Prostate gland (tissue), 2 donors: Measurements from ENCODE around the gene GCH1.

ENCODE experiments used
- CTCF ChIP-seq, 4 experiments: fragments of 200-600 bp in 2 of 4; fragments of 450-650 bp in 2 of 4; sonication (generic) in 2 of 4; IDR thresholded peaks; 1 replicate in 3 of 4; 2 replicates in 1 of 4; pipeline ENCODE4 v1.5.1; 2016 to 2019; ENCODE audit warnings: antibody characterized with exemption in 4 of 4, mild to moderate bottlenecking in 2 of 4, moderate library complexity in 2 of 4
- POLR2A ChIP-seq: fragments of 450-650 bp; IDR thresholded peaks from one replicate; pipeline ENCODE4 v1.6.1; 2016; ENCODE audit warnings: antibody characterized with exemption, mild to moderate bottlenecking

DNA sequence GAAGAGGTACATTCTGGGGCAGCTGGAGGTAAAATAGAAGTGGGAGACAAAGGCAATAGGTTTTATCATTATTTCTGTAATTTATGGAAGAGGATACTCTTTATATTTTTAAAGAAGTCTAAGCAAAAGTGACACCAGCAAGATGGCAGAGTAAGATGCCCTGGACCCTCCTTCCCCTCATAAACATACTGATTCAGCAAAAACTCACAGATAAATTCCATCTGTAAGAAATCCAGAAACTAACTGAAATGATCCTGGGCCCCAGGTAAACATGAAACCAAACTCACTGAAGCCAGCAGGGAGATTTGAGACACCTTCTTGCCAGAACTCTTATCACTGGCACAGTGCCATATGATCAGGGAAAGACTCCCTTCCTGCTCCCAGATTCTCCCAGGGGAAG, 79.9 kb downstream of the GCH1 start:
- TF ChIP-seq CTCF (IDR thresholded peaks at IDR 0.05), result no peak
- no peak for TF ChIP-seq POLR2A
